Right cardiac atrium (tissue), 5 donors: ENCODE measurements around the gene ATP11A. TPM values are rescaled to one million over a fixed set of nuclear protein-coding genes. Genes with fewer than 3 reads are reported as not detected.
"Not testable (repeated sequence)": the region's sequence is repeated elsewhere in the genome, so short reads cannot be mapped to it uniquely, and the experiment has no call there.

Source experiments
- ATAC-seq, 2 donors: fragments of 200-7000 bp; cut with Tn5 transposase; one replicate each; pipeline versions ENCODE4 v1.8.0 to v1.9.1; 2020; ENCODE audit warnings: moderate library complexity in 2 of 2, mild to moderate bottlenecking in 1 of 2
- DNase-seq, 3 donors: peaks; one replicate each; pipeline ENCODE4 v3.0.0-alpha.2; 2020
- H3K27ac ChIP-seq: one replicate; pipeline ENCODE4 v1.5.1; 2013; ENCODE audit warnings: mild to moderate bottlenecking, low read length, control low read depth, moderate library complexity
- H3K27me3 ChIP-seq: one replicate; pipeline ENCODE4 v1.6.1; 2013; ENCODE audit not compliant: control insufficient read depth, insufficient read depth
- H3K4me1 ChIP-seq: one replicate; pipeline ENCODE4 v1.6.1; 2013; ENCODE audit warnings: low read length; ENCODE audit not compliant: control insufficient read depth, insufficient read depth
- H3K4me3 ChIP-seq: one replicate; pipeline ENCODE4 v1.5.1; 2013; ENCODE audit warnings: low read length, control low read depth
- H3K9me3 ChIP-seq: one replicate; pipeline ENCODE4 v1.6.1; 2013; ENCODE audit warnings: low read length; ENCODE audit not compliant: control insufficient read depth
- WGBS: extraction: QIAGEN DNeasy Blood & Tissue Kit; methylation state at CpG from one replicate; pipeline ENCODE4 v1.1.7; 2013; 5-methylcytosine and 5-hydroxymethylcytosine counted together
- intact Hi-C, 4 donors: fragments of 100-400 bp; cut with DNase I; formaldehyde crosslinking; loops; one replicate each; pipeline versions ENCODE4 v1.11.0 to v1.14.0; 2022 to 2023
- polyA plus RNA-seq: library from polyadenylated mRNA; stranded (reverse); fragments of 200-250 nt; gene quantifications from one replicate; pipeline ENCODE4 v1.2.3, GENCODE V29; 2013
- total RNA-seq, 4 donors: library from RNA; stranded (reverse); fragmentation: NEBNext Ultra II Directional; extraction: Animal tissue kit (Norgen Biotek cat#: 25700); gene quantifications; one replicate each; pipeline ENCODE4 v1.2.1, GENCODE V29; 2021
- donor health status: healthy with polysubstance abuse.
- donor health status: DM: no; HTN: yes; CAD: no.
- donor health status: DM: no; HTN: no; CAD: no.
- donor health status: DM: no; HTN: yes; CAD: no; lungs with severe emphysema.
- donor health status: DM: yes; HTN: yes; CAD: no.

The ATP11A gene
- total and polyA plus RNA-seq, 5 donors: 19.5 to 100 (median 83.4) TPM

- H3K4me3 ChIP-seq: no peak overlapping the region
- H3K9me3 ChIP-seq: no peaks in the 10 kb centered on the region
- DNase-seq (no peak), ATAC-seq (no peak)
- no peaks in the 10 kb centered on the region for H3K4me1 ChIP-seq
- intact Hi-C loops: no loop called here
- 90% methylated on average over 10 of the region's 10 CpGs for WGBS
- no peaks in the 10 kb centered on the region for H3K27me3 ChIP-seq
- H3K27ac ChIP-seq: no peak overlapping the region
Observed at GRCh38 chr13:112671359-112671758, 18.5 kb upstream of the ATP11A start.

DNA sequence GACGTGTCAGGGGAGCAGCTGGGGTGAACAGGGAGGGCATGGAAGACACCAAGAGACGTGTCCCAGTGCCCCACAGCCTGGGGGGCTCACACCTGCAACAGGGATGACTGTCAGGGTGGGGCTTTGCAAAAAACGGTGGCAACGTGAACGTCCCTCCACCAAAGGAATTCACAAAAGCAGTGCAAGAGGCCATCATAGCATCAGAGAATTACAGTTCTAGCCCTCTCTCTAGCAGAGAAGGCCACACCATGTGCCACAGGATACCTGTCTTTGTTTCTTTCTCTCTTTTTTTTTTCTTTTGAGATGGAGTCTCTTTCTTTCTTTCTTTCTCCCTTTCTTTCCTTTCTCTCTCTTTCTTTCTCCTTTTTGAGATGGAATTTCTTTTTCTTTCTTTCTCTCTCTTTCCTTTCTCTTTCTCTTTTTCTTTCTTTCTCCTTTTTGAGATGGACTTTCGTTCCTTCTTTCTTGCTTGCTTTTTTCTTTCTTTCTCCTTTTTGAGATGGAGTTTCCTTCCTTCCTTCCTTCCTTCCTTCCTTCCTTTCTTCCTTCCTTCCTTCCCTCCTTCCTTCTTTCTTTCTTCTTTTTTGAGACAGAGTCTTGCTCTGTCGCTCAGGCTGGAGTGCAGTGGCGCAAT lies 17.1 kb upstream of the ATP11A start:
- ATAC-seq: no peak
- Histone ChIP-seq H3K4me1 (no peaks in the 10 kb centered on the region), H3K27me3 (no peaks in the 10 kb centered on the region), H3K9me3 (no peaks in the 10 kb centered on the region), H3K4me3 (no peak overlapping the region), H3K27ac (no peak overlapping the region)
- intact Hi-C loops: no loop called here
- 83% methylated on average over 8 of the region's 8 CpGs for WGBS
- DNase-seq: no peak

DNA sequence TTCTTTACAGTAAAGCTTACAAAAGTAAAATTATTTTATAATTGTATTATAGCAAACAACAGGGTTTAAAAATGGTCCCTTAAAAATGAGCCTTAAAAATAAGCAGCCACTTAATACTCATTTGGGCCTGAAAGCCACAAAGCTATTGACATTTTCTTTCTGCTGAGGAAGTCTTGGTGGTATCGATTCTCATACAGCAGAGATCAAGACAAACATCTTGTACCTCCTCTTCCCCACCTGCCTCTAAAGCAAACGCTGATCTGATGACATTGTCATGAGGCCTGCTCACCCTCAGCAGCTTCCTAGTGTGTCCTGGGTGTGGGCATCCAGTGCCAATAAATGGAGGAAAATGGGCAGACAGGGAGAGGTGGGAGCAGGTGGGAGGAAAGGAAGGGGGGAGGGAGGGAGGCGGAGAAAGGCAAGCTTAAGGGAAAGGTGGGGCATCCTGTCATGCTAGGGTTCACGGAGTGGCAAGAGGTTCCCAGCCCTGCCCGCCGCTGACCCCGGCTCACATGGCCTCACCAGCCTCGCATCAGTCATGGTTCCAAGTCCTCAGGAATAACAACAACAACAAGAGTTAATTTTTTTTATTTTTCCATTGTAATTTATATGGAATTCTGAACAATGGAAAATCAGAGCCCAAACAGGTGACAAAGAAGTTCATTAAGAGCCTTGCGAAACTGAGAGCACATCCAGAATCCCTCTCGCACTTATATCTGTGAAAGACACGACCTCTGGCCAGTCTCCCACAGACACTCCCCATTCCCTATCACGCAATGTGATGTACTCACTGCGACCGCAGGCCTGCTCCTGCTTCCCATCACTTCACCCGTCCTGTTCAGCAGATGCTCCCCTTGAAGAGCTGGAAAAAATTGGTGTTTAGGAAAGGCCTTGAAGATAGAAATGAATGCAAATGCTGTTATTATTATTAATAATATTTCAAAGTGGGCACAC lies 15.1 kb upstream of the ATP11A start:
- DNase-seq (no peak), ATAC-seq (peak; percentile 54 to 78)
- Histone ChIP-seq H3K4me1 (no peaks in the 10 kb centered on the region), H3K27ac (no peak overlapping the region), H3K27me3 (no peaks in the 10 kb centered on the region), H3K4me3 (no peak overlapping the region), H3K9me3 (no peaks in the 10 kb centered on the region)
- intact Hi-C loops: no loop called here
- WGBS: 60% methylated on average over 15 of the region's 15 CpGs

DNA sequence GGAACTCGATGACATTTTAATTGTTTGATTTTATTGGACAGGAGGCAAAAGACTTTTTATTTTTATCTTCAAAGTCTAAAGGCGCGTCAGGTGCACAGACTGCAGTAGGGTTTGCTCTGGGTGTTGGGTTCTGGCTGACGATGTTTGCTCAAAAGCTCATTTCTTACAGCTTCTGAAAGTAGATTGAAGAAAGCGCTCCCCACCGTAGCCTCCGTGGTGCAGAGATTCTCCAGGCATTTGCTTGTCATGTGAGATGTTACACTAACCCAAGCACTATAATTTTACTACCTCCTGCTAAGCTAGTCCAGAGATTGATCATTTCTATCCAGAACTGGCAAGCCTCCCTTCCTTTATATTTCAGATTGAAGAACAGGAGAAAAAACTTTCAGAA lies 14.5 kb upstream of the ATP11A start:
- H3K9me3 ChIP-seq: no peaks in the 10 kb centered on the region
- DNase-seq: no peak
- intact Hi-C loops: no loop called here
- H3K4me1 ChIP-seq: no peaks in the 10 kb centered on the region
- ATAC-seq: no peak
- 85% methylated on average over 7 of the region's 7 CpGs for WGBS
- no peak overlapping the region for H3K27ac ChIP-seq
- H3K27me3 ChIP-seq: no peaks in the 10 kb centered on the region
- no peak overlapping the region for H3K4me3 ChIP-seq

GRCh38 chr13:112677421-112677962 lies 12.3 kb upstream of the ATP11A start:
- H3K27ac ChIP-seq, intact Hi-C loops, H3K9me3 ChIP-seq, H3K27me3 ChIP-seq, H3K4me3 ChIP-seq, ATAC-seq, H3K4me1 ChIP-seq, DNase-seq: not testable (repeated sequence)
- WGBS: 82% methylated on average over 9 of the region's 9 CpGs

GRCh38 chr13:112679381-112679780 lies 10.5 kb upstream of the ATP11A start:
- intact Hi-C loops: no loop called here
- Histone ChIP-seq H3K27me3 (no peaks in the 10 kb centered on the region), H3K4me1 (no peaks in the 10 kb centered on the region), H3K27ac (no peak overlapping the region), H3K9me3 (no peaks in the 10 kb centered on the region), H3K4me3 (no peak overlapping the region)
- WGBS: 94% methylated on average over 17 of the region's 17 CpGs
- DNase-seq (no peak), ATAC-seq (no peak)

- 91% methylated on average over 20 of the region's 20 CpGs for WGBS
Observed at GRCh38 chr13:112679932-112680677, 9.7 kb upstream of the ATP11A start.

GRCh38 chr13:112680741-112681360 lies 9.0 kb upstream of the ATP11A start:
- DNase-seq (peak in 1 of 3 donors; percentile 41), ATAC-seq (no peak)
- no peak overlapping the region for H3K27ac ChIP-seq
- intact Hi-C loops: no loop called here
- H3K4me1 ChIP-seq: no peaks in the 10 kb centered on the region
- WGBS: 89% methylated on average over 17 of the region's 17 CpGs
- H3K9me3 ChIP-seq: no peaks in the 10 kb centered on the region
- no peaks in the 10 kb centered on the region for H3K27me3 ChIP-seq
- no peak overlapping the region for H3K4me3 ChIP-seq

More at GRCh38 chr13:112679932-112680677, 9.7 kb upstream of the ATP11A start:
- Histone ChIP-seq H3K27ac (no peak overlapping the region), H3K27me3 (no peaks in the 10 kb centered on the region), H3K4me3 (no peak overlapping the region), H3K4me1 (no peaks in the 10 kb centered on the region), H3K9me3 (no peaks in the 10 kb centered on the region)
- intact Hi-C loops: no loop called here
- peak in 1 of 3 donors; percentile 39 for DNase-seq
- ATAC-seq: peak; percentile 26 to 45

GRCh38 chr13:112683581-112683980 lies 6.3 kb upstream of the ATP11A start:
- ATAC-seq: no peak
- 92% methylated on average over 10 of the region's 10 CpGs for WGBS
- DNase-seq: no peak
- Histone ChIP-seq H3K27ac (no peak overlapping the region), H3K27me3 (no peaks in the 10 kb centered on the region), H3K4me3 (no peak overlapping the region), H3K9me3 (no peaks in the 10 kb centered on the region), H3K4me1 (no peaks in the 10 kb centered on the region)
- intact Hi-C loops: no loop called here

GRCh38 chr13:112684071-112684845 lies 5.6 kb upstream of the ATP11A start:
- no peak for DNase-seq
- no peak overlapping the region for H3K27ac ChIP-seq

More at GRCh38 chr13:112684071-112684845, 5.6 kb upstream of the ATP11A start:
- Histone ChIP-seq H3K27me3 (no peaks in the 10 kb centered on the region), H3K9me3 (no peaks in the 10 kb centered on the region), H3K4me3 (no peak overlapping the region), H3K4me1 (no peaks in the 10 kb centered on the region)
- no peak for ATAC-seq
- intact Hi-C loops: no loop called here
- WGBS: 95% methylated on average over 18 of the region's 18 CpGs
